Right renal cortex interstitium (tissue), 3 donors: ENCODE measurements around the gene FYN. TPM values are rescaled to one million over a fixed set of nuclear protein-coding genes. Genes with fewer than 3 reads are reported as not detected.
"Not testable (repeated sequence)": the region's sequence is repeated elsewhere in the genome, so short reads cannot be mapped to it uniquely, and the experiment has no call there.

Experiments
- DNase-seq, 3 donors: peaks; one replicate each; pipeline ENCODE4 v3.0.0-alpha.2; 2013; ENCODE audit warnings: low read depth in 3 of 3, low spot score in 2 of 3
- polyA plus RNA-seq, 3 donors: library from polyadenylated mRNA; unstranded; fragments of 120-200 nt; gene quantifications; one replicate each; pipeline ENCODE4 v1.2.1, GENCODE V29; 2013; ENCODE audit not compliant: insufficient read length in 3 of 3

Gene FYN
- polyA plus RNA-seq, 3 donors: 162 to 190 (median 187) TPM

- no peak for DNase-seq
These were observed 180.7 kb downstream of the FYN start for GRCh38 chr6:111692327-111693164.

GRCh38 chr6:111691345-111692225 lies 181.7 kb downstream of the FYN start:
- no peak for DNase-seq

GRCh38 chr6:111689946-111690345 lies 183.3 kb downstream of the FYN start:
- no peak for DNase-seq

GRCh38 chr6:111689419-111689818 lies 183.8 kb downstream of the FYN start:
- DNase-seq: no peak

- DNase-seq: no peak
These were observed 184.9 kb downstream of the FYN start for GRCh38 chr6:111688331-111688730.

GRCh38 chr6:111687652-111688051 lies 185.6 kb downstream of the FYN start:
- no peak for DNase-seq

GRCh38 chr6:111686932-111687266 lies 186.4 kb downstream of the FYN start:
- no peak for DNase-seq

- DNase-seq: no peak
These were observed 186.9 kb downstream of the FYN start for GRCh38 chr6:111686249-111686931.

GRCh38 chr6:111685526-111685925 lies 187.7 kb downstream of the FYN start:
- DNase-seq: no peak

GRCh38 chr6:111685058-111685457 lies 188.2 kb downstream of the FYN start:
- no peak for DNase-seq

GRCh38 chr6:111683749-111684267 lies 189.4 kb downstream of the FYN start:
- no peak for DNase-seq

- DNase-seq: no peak
These were observed 190.1 kb downstream of the FYN start for GRCh38 chr6:111683157-111683556.

- no peak for DNase-seq
These were observed 191.4 kb downstream of the FYN start for GRCh38 chr6:111681860-111682259.

GRCh38 chr6:111680811-111681609 lies 192.2 kb downstream of the FYN start:
- DNase-seq: not testable (repeated sequence)

GRCh38 chr6:111680015-111680712 lies 193.1 kb downstream of the FYN start:
- no peak for DNase-seq

- DNase-seq: no peak
These were observed 194.0 kb downstream of the FYN start for GRCh38 chr6:111679126-111679858.

GRCh38 chr6:111677249-111677990 lies 195.8 kb downstream of the FYN start:
- DNase-seq: no peak

- DNase-seq: no peak
These were observed 196.9 kb downstream of the FYN start for GRCh38 chr6:111676383-111676782.
